ENCODE measurements around the gene LRIT2.
A peak's percentile ranks its signal among the peaks of the same experiment; 100 is the strongest.

The LRIT2 gene

GRCh38 chr10:84224411-84225028 is 824 bp downstream of the LRIT2 start:
- WGBS (ENCODE audit: insufficient coverage, insufficient read length) = no CpG with 5 or more reads among the region's 6 CpGs
- DNase-seq (ENCODE audit: low read depth, low spot score) = peak; percentile 31

GRCh38 chr10:84221916-84222315 is 3.4 kb downstream of the LRIT2 start:
- Histone ChIP-seq H3K27ac (ENCODE audit: low read length) (no peak overlapping the region), H3K27me3 (ENCODE audit: control insufficient read depth, insufficient read depth, low read length) (no peaks in the 10 kb centered on the region), H3K4me1 (ENCODE audit: control insufficient read depth, insufficient read depth, low read length) (no peaks in the 10 kb centered on the region), H3K4me3 (ENCODE audit: low read length) (no peak overlapping the region), H3K36me3 (ENCODE audit: control insufficient read depth, insufficient read depth, low read length) (no peaks in the 10 kb centered on the region), H3K9me3 (ENCODE audit: control insufficient read depth, insufficient read depth, low read length) (no peaks in the 10 kb centered on the region)
- DNase-seq (ENCODE audit: low read depth, low spot score) = no peak
- WGBS (ENCODE audit: insufficient coverage, insufficient read length) = no CpG with 5 or more reads among the region's 8 CpGs

More at GRCh38 chr10:84224411-84225028, 824 bp downstream of the LRIT2 start:
- Histone ChIP-seq H3K4me3 (ENCODE audit: low read length) (no peak overlapping the region), H3K36me3 (ENCODE audit: control insufficient read depth, insufficient read depth, low read length) (no peaks in the 10 kb centered on the region), H3K9me3 (ENCODE audit: control insufficient read depth, insufficient read depth, low read length) (no peaks in the 10 kb centered on the region), H3K4me1 (ENCODE audit: control insufficient read depth, insufficient read depth, low read length) (no peaks in the 10 kb centered on the region), H3K27ac (ENCODE audit: low read length) (no peak overlapping the region), H3K27me3 (ENCODE audit: control insufficient read depth, insufficient read depth, low read length) (no peaks in the 10 kb centered on the region)

DNA sequence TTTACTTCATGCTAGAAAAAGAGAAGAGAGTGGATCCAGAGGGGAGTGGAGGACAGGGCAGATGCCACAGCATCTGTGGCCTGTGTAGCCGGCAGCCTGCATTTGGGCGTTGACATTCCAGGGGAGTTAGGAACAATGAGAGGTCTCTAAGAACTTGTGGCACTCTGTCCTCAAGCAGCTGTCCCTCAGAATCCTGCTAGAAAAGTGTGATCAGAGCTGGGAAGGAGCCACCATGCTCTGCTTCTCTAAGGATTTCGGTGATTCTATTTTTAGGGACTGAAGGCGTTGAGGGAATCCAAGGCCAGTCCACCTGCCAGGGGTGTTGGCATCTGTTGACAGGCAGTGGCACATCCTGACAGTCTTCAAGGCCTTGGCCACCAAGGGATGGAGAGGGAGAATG is 7.6 kb downstream of the LRIT2 start:
- no CpG with 5 or more reads among the region's 4 CpGs for WGBS (ENCODE audit: insufficient coverage, insufficient read length)
- no peaks in the 10 kb centered on the region for H3K27me3 ChIP-seq (ENCODE audit: control insufficient read depth, insufficient read depth, low read length)
- no peaks in the 10 kb centered on the region for H3K9me3 ChIP-seq (ENCODE audit: control insufficient read depth, insufficient read depth, low read length)
- H3K4me1 ChIP-seq (ENCODE audit: control insufficient read depth, insufficient read depth, low read length) = peaks cover 4% of the 10 kb centered on the region
- DNase-seq (ENCODE audit: low read depth, low spot score) = no peak
- no peak overlapping the region for H3K27ac ChIP-seq (ENCODE audit: low read length)
- H3K4me3 ChIP-seq (ENCODE audit: low read length) = no peak overlapping the region
- no peaks in the 10 kb centered on the region for H3K36me3 ChIP-seq (ENCODE audit: control insufficient read depth, insufficient read depth, low read length)

GRCh38 chr10:84216834-84217233 is 8.5 kb downstream of the LRIT2 start:
- DNase-seq (ENCODE audit: low read depth, low spot score) = no peak
- no CpG with 5 or more reads among the region's 9 CpGs for WGBS (ENCODE audit: insufficient coverage, insufficient read length)
- peaks cover 4% of the 10 kb centered on the region for H3K4me1 ChIP-seq (ENCODE audit: control insufficient read depth, insufficient read depth, low read length)
- H3K27ac ChIP-seq (ENCODE audit: low read length) = no peak overlapping the region
- H3K27me3 ChIP-seq (ENCODE audit: control insufficient read depth, insufficient read depth, low read length) = no peaks in the 10 kb centered on the region
- no peaks in the 10 kb centered on the region for H3K9me3 ChIP-seq (ENCODE audit: control insufficient read depth, insufficient read depth, low read length)
- H3K36me3 ChIP-seq (ENCODE audit: control insufficient read depth, insufficient read depth, low read length) = no peaks in the 10 kb centered on the region
- H3K4me3 ChIP-seq (ENCODE audit: low read length) = no peak overlapping the region

- no peaks in the 10 kb centered on the region for H3K36me3 ChIP-seq (ENCODE audit: control insufficient read depth, insufficient read depth, low read length)
- peak; percentile 60 for DNase-seq (ENCODE audit: low read depth, low spot score)
- no peak overlapping the region for H3K27ac ChIP-seq (ENCODE audit: low read length)
- WGBS (ENCODE audit: insufficient coverage, insufficient read length) = no CpG with 5 or more reads among the region's 12 CpGs
- H3K4me3 ChIP-seq (ENCODE audit: low read length) = no peak overlapping the region
- no peaks in the 10 kb centered on the region for H3K9me3 ChIP-seq (ENCODE audit: control insufficient read depth, insufficient read depth, low read length)
- H3K4me1 ChIP-seq (ENCODE audit: control insufficient read depth, insufficient read depth, low read length) = peaks cover 4% of the 10 kb centered on the region
- H3K27me3 ChIP-seq (ENCODE audit: control insufficient read depth, insufficient read depth, low read length) = no peaks in the 10 kb centered on the region
These were observed 10.6 kb downstream of the LRIT2 start for GRCh38 chr10:84214612-84215235.

- no CpG with 5 or more reads among the region's 25 CpGs for WGBS (ENCODE audit: insufficient coverage, insufficient read length)
- H3K4me3 ChIP-seq (ENCODE audit: low read length) = no peak overlapping the region
- H3K27ac ChIP-seq (ENCODE audit: low read length) = no peak overlapping the region
- H3K4me1 ChIP-seq (ENCODE audit: control insufficient read depth, insufficient read depth, low read length) = peaks cover 4% of the 10 kb centered on the region
- no peaks in the 10 kb centered on the region for H3K27me3 ChIP-seq (ENCODE audit: control insufficient read depth, insufficient read depth, low read length)
- DNase-seq (ENCODE audit: low read depth, low spot score) = no peak
- H3K9me3 ChIP-seq (ENCODE audit: control insufficient read depth, insufficient read depth, low read length) = no peaks in the 10 kb centered on the region
- no peaks in the 10 kb centered on the region for H3K36me3 ChIP-seq (ENCODE audit: control insufficient read depth, insufficient read depth, low read length)
These were observed 11.2 kb downstream of the LRIT2 start for GRCh38 chr10:84214046-84214572.

GRCh38 chr10:84213076-84213475 is 12.3 kb downstream of the LRIT2 start:
- no peaks in the 10 kb centered on the region for H3K36me3 ChIP-seq (ENCODE audit: control insufficient read depth, insufficient read depth, low read length)
- no peaks in the 10 kb centered on the region for H3K27me3 ChIP-seq (ENCODE audit: control insufficient read depth, insufficient read depth, low read length)
- H3K4me3 ChIP-seq (ENCODE audit: low read length) = no peak overlapping the region
- no peak overlapping the region for H3K27ac ChIP-seq (ENCODE audit: low read length)
- H3K4me1 ChIP-seq (ENCODE audit: control insufficient read depth, insufficient read depth, low read length) = peaks cover 4% of the 10 kb centered on the region
- no CpG with 5 or more reads among the region's 11 CpGs for WGBS (ENCODE audit: insufficient coverage, insufficient read length)
- H3K9me3 ChIP-seq (ENCODE audit: control insufficient read depth, insufficient read depth, low read length) = no peaks in the 10 kb centered on the region
- DNase-seq (ENCODE audit: low read depth, low spot score) = no peak

GRCh38 chr10:84212014-84212413 is 13.3 kb downstream of the LRIT2 start:
- H3K4me3 ChIP-seq (ENCODE audit: low read length) = no peak overlapping the region
- WGBS (ENCODE audit: insufficient coverage, insufficient read length) = no CpG with 5 or more reads among the region's 5 CpGs
- H3K27ac ChIP-seq (ENCODE audit: low read length) = no peak overlapping the region
- H3K27me3 ChIP-seq (ENCODE audit: control insufficient read depth, insufficient read depth, low read length) = no peaks in the 10 kb centered on the region
- no peaks in the 10 kb centered on the region for H3K9me3 ChIP-seq (ENCODE audit: control insufficient read depth, insufficient read depth, low read length)
- H3K4me1 ChIP-seq (ENCODE audit: control insufficient read depth, insufficient read depth, low read length) = peaks cover 4% of the 10 kb centered on the region
- no peaks in the 10 kb centered on the region for H3K36me3 ChIP-seq (ENCODE audit: control insufficient read depth, insufficient read depth, low read length)
- DNase-seq (ENCODE audit: low read depth, low spot score) = no peak

- no peaks in the 10 kb centered on the region for H3K36me3 ChIP-seq (ENCODE audit: control insufficient read depth, insufficient read depth, low read length)
- WGBS (ENCODE audit: insufficient coverage, insufficient read length) = no CpG with 5 or more reads among the region's 2 CpGs
These were observed 13.8 kb downstream of the LRIT2 start for GRCh38 chr10:84211566-84211965.

DNA sequence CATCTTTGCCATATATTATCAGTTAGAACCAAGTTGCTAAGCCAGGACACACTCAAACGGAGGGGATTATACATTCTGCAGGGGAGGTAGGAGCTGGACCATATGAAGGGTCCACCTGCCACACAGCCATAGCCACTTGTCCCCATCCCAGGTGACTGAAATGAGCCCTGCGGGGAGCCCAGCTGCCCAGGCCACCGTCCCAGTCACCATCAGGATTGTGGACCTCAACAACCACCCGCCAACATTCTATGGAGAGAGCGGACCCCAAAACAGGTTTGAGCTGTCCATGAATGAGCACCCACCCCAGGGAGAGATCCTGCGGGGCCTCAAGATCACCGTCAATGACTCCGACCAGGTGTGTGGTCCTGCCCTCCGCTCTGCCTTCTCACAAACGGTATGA is 17.3 kb downstream of the LRIT2 start:
- no peak overlapping the region for H3K4me3 ChIP-seq (ENCODE audit: low read length)
- no peaks in the 10 kb centered on the region for H3K27me3 ChIP-seq (ENCODE audit: control insufficient read depth, insufficient read depth, low read length)
- no peaks in the 10 kb centered on the region for H3K36me3 ChIP-seq (ENCODE audit: control insufficient read depth, insufficient read depth, low read length)
- no CpG with 5 or more reads among the region's 10 CpGs for WGBS (ENCODE audit: insufficient coverage, insufficient read length)
- no peaks in the 10 kb centered on the region for H3K9me3 ChIP-seq (ENCODE audit: control insufficient read depth, insufficient read depth, low read length)
- no peaks in the 10 kb centered on the region for H3K4me1 ChIP-seq (ENCODE audit: control insufficient read depth, insufficient read depth, low read length)
- DNase-seq (ENCODE audit: low read depth, low spot score) = no peak
- no peak overlapping the region for H3K27ac ChIP-seq (ENCODE audit: low read length)

More at GRCh38 chr10:84211566-84211965, 13.8 kb downstream of the LRIT2 start:
- H3K27me3 ChIP-seq (ENCODE audit: control insufficient read depth, insufficient read depth, low read length) = no peaks in the 10 kb centered on the region
- no peak for DNase-seq (ENCODE audit: low read depth, low spot score)
- H3K9me3 ChIP-seq (ENCODE audit: control insufficient read depth, insufficient read depth, low read length) = no peaks in the 10 kb centered on the region
- H3K27ac ChIP-seq (ENCODE audit: low read length) = no peak overlapping the region
- peaks cover 4% of the 10 kb centered on the region for H3K4me1 ChIP-seq (ENCODE audit: control insufficient read depth, insufficient read depth, low read length)
- no peak overlapping the region for H3K4me3 ChIP-seq (ENCODE audit: low read length)
